ENCODE measurements around the gene MARCO. TPM values are rescaled to one million over a fixed set of nuclear protein-coding genes. Genes with fewer than 3 reads are reported as not detected.

Gene MARCO
- total and polyA plus RNA-seq, 2 of the 8 experiments (the other 6 are each of a cell fraction or from before 2014, with no cell fraction given) = not detected

DNA sequence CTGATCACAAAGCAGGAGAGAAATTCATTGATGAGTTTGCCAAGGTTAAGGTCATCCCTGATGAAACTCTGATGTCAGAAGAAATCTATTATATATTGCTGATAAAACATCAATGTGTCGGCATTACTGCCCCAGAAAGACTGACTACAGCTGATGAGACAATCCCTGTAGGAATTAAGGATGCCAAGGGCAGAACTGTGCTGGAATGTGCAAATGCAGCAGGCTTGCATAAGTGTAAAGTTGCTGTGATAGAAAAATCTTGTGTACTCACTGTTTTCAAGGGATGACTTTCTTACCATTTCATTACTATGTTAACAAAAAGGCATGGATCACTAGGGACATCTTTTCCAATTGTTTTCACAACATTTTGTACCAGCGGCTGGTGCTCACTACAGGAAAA lies 19.7 kb upstream of the MARCO start:
- TF ChIP-seq TAF7 (optimal IDR thresholded peaks at IDR 0.05; ENCODE audit: borderline replicate concordance, low read depth, low read length) (no peak), TEAD4 (IDR thresholded peaks at IDR 0.05; ENCODE audit: low read depth, low read length) (peak; percentile 30; the same call in 1 of the 2 replicates), JUN (IDR thresholded peaks at IDR 0.05; ENCODE audit: low read depth, low read length) (no peak), FOSL1 (IDR thresholded peaks at IDR 0.05; ENCODE audit: insufficient read depth, low read depth, low read length) (no peak), BCL11A (IDR thresholded peaks at IDR 0.05; ENCODE audit: low read depth in 2 of 2, low read length in 2 of 2) (no peak), HDAC6 (IDR thresholded peaks at IDR 0.05; ENCODE audit: low read depth, low read length) (no peak)
- TF ChIP-seq, protein P1, sequence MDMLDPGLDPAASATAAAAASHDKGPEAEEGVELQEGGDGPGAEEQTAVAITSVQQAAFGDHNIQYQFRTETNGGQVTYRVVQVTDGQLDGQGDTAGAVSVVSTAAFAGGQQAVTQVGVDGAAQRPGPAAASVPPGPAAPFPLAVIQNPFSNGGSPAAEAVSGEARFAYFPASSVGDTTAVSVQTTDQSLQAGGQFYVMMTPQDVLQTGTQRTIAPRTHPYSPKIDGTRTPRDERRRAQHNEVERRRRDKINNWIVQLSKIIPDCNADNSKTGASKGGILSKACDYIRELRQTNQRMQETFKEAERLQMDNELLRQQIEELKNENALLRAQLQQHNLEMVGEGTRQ (IDR thresholded peaks at IDR 0.05; ENCODE audit: low read length) = no peak
- no peak overlapping the region for H4K5ac ChIP-seq (ENCODE audit: insufficient read length, low read depth, low read length)
- H2BK20ac ChIP-seq (ENCODE audit: low read length) = no peak overlapping the region
- H3K36me3 ChIP-seq (ENCODE audit: control insufficient read depth in 2 of 4, insufficient read depth in 4 of 4, low read length in 3 of 4) = no peaks in the 10 kb centered on the region
- no peak for FAIRE-seq
- H3K9ac ChIP-seq (replicated peaks in 1 of 4; ENCODE audit: extremely low read depth in 1 of 4, low read depth in 3 of 4, low read length in 3 of 4) = no peak overlapping the region
- H2BK12ac ChIP-seq (ENCODE audit: low read depth, low read length) = no peak overlapping the region
- no peaks in the 10 kb centered on the region for H4K20me1 ChIP-seq (replicated peaks in 1 of 2; ENCODE audit: control insufficient read depth in 1 of 2, insufficient read depth in 2 of 2, low read length in 2 of 2)
- H4K8ac ChIP-seq (ENCODE audit: extremely low read depth, insufficient read depth, low read length) = no peak overlapping the region
- H2BK15ac ChIP-seq (ENCODE audit: low read length) = no peak overlapping the region
- H3K27me3 ChIP-seq (replicated peaks in 1 of 4; ENCODE audit: control insufficient read depth in 3 of 4, extremely low read depth in 1 of 4, insufficient read depth in 3 of 4, low read length in 3 of 4) = peaks cover 0 to 1% (median 0%) of the 10 kb centered on the region in 4 experiments; a peak in 1 of 7 replicates
- no peaks in the 10 kb centered on the region for H3K9me3 ChIP-seq (ENCODE audit: insufficient read depth in 2 of 2, low read depth in 1 of 2, low read length in 1 of 2)
- H3K79me1 ChIP-seq (ENCODE audit: low read depth, low read length) = no peaks in the 10 kb centered on the region
- H3K79me2 ChIP-seq (ENCODE audit: control insufficient read depth in 1 of 2, insufficient read depth in 2 of 2, low read length in 2 of 2) = no peaks in the 10 kb centered on the region
- H2BK5ac ChIP-seq (ENCODE audit: low read depth, low read length) = no peak overlapping the region
- H3K27ac ChIP-seq (ENCODE audit: low read depth, low read length) = no peak overlapping the region
- no peak for DNase-seq (ENCODE audit: low read depth in 1 of 2, low spot score in 2 of 2)
- no peak overlapping the region for H4K91ac ChIP-seq (replicated peaks; ENCODE audit: insufficient read length, low read length)
- H3K56ac ChIP-seq (replicated peaks; ENCODE audit: insufficient read length, low read depth, low read length) = no peak overlapping the region
- H3K23ac ChIP-seq (ENCODE audit: insufficient read length) = no peak overlapping the region
- no peak overlapping the region for H2AFZ ChIP-seq (ENCODE audit: low read length)
- peaks cover 0 to 5% (median 0%) of the 10 kb centered on the region in 4 experiments; a peak in 1 of 7 replicates for H3K4me1 ChIP-seq (replicated peaks in 1 of 4; ENCODE audit: control insufficient read depth in 3 of 4, insufficient read depth in 4 of 4, low read length in 3 of 4)
- H3K4me3 ChIP-seq (ENCODE audit: extremely low read depth in 1 of 4, insufficient read depth in 2 of 4, low read depth in 3 of 4, low read length in 4 of 4) = no peak overlapping the region
- POLR2A ChIA-PET (ENCODE audit: partially characterized antibody) = no interaction called here
- no peak overlapping the region for H3K4ac ChIP-seq (replicated peaks; ENCODE audit: insufficient read length, low read depth, low read length)
- no peaks in the 10 kb centered on the region for H3K23me2 ChIP-seq (ENCODE audit: low read depth, low read length)
- H2BK120ac ChIP-seq (replicated peaks; ENCODE audit: low read depth, low read length) = no peak overlapping the region
- no peak overlapping the region for H3K14ac ChIP-seq (ENCODE audit: insufficient read length)
- no peak overlapping the region for H3K18ac ChIP-seq (ENCODE audit: extremely low read depth, low read length)
- CTCF ChIA-PET (ENCODE audit: partially characterized antibody) = no interaction called here
- WGBS, 2 experiments (ENCODE audit: extremely low coverage in 1 of 2, insufficient coverage in 1 of 2, insufficient read length in 1 of 2, insufficient replicate concordance in 2 of 2, low coverage in 1 of 2, low lambda C conversion rate in 2 of 2, missing lambda C conversion rate in 1 of 2) = 91% methylated on average over 2 of the region's 2 CpGs; no CpG with 5 or more reads in 1 of the 2 experiments
- H2AK5ac ChIP-seq (ENCODE audit: low read depth, low read length) = no peak overlapping the region
- no peak overlapping the region for H3K4me2 ChIP-seq (ENCODE audit: insufficient read depth in 1 of 2, low read depth in 2 of 2, low read length in 2 of 2)

Measured in H1 (cell line).